ENCODE results near the gene LHX4.

LHX4 gene

DNA sequence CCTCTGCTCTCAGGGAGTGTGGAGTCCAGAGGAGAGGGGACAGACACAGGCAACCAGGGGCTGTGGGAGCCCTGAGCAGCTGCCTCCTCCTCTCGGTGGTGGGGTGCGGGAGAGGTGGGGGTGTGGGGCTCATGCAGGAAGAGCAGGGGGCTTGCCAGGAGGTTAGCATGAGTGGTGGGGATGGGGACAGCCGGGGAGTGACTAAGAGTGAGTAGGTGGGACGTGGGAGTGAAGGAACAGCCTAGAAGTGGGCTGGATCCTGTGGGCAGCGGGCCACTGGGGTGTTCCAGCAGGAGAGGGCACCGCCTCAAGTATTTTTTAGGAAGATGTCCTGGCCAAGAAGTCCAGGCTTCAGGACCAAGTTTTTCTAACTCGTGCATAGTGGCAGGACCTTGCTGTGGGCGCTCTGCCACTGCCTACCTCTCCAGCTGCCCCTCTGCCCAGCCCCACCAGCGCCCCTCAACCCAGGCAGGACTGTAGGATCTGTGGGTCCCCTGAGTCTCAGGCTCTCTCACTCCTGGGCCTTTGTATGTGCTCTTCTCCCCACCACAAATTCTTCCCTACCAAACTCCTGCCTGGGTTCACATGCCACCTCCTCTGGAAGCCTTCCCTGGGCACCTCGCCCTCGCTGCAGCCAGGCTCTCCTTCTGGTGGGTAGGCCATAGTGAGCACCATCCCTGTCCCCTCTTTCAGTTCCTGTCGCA is 18.8 kb upstream of the LHX4 start:
- no peak for TF ChIP-seq ESRRG (CRISPR knock-in tag; IDR thresholded peaks at IDR 0.05)
- TF ChIP-seq CREB5 (CRISPR knock-in tag; IDR thresholded peaks at IDR 0.05; ENCODE audit: low read depth), result no peak
- TF ChIP-seq ZFP30 (CRISPR knock-in tag; IDR thresholded peaks at IDR 0.05), result no peak
- no peak for TF ChIP-seq RARB (CRISPR knock-in tag; IDR thresholded peaks at IDR 0.05)
- TF ChIP-seq, protein P1, sequence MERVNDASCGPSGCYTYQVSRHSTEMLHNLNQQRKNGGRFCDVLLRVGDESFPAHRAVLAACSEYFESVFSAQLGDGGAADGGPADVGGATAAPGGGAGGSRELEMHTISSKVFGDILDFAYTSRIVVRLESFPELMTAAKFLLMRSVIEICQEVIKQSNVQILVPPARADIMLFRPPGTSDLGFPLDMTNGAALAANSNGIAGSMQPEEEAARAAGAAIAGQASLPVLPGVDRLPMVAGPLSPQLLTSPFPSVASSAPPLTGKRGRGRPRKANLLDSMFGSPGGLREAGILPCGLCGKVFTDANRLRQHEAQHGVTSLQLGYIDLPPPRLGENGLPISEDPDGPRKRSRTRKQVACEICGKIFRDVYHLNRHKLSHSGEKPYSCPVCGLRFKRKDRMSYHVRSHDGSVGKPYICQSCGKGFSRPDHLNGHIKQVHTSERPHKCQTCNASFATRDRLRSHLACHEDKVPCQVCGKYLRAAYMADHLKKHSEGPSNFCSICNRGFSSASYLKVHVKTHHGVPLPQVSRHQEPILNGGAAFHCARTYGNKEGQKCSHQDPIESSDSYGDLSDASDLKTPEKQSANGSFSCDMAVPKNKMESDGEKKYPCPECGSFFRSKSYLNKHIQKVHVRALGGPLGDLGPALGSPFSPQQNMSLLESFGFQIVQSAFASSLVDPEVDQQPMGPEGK (CRISPR knock-in tag; IDR thresholded peaks at IDR 0.05; ENCODE audit: borderline replicate concordance), result no peak
- TF ChIP-seq ISL1 (CRISPR knock-in tag; IDR thresholded peaks at IDR 0.05), result no peak
- no peak for TF ChIP-seq OSR1 (CRISPR knock-in tag; IDR thresholded peaks at IDR 0.05)
- no peak for ATAC-seq

DNA sequence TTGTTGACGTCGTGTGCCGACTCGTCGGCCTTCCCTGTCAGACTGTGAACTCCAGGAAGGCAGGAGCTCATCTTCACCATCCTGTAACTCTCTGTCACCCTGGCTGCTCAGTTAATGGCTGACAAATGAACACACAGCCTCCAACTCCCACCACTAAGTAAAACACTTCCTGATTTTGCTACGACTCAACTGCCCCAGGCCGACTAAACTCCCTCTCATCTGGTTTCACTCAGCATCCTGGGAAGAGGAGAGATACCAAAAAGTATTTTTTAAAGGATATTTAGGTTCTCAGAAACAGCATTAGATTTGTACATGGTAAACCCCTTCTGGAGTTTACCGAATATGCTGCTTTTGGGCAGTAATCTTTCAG is 18.2 kb upstream of the LHX4 start:
- TF ChIP-seq OSR1 (CRISPR knock-in tag; IDR thresholded peaks at IDR 0.05) (no peak), TOX (CRISPR knock-in tag; IDR thresholded peaks at IDR 0.05; ENCODE audit: borderline replicate concordance) (no peak), CREB5 (CRISPR knock-in tag; IDR thresholded peaks at IDR 0.05; ENCODE audit: low read depth) (no peak), GLIS3 (CRISPR knock-in tag; IDR thresholded peaks at IDR 0.05) (no peak), PPARA (CRISPR knock-in tag; IDR thresholded peaks at IDR 0.05; ENCODE audit: borderline replicate concordance) (no peak)
- TF ChIP-seq, protein P2, sequence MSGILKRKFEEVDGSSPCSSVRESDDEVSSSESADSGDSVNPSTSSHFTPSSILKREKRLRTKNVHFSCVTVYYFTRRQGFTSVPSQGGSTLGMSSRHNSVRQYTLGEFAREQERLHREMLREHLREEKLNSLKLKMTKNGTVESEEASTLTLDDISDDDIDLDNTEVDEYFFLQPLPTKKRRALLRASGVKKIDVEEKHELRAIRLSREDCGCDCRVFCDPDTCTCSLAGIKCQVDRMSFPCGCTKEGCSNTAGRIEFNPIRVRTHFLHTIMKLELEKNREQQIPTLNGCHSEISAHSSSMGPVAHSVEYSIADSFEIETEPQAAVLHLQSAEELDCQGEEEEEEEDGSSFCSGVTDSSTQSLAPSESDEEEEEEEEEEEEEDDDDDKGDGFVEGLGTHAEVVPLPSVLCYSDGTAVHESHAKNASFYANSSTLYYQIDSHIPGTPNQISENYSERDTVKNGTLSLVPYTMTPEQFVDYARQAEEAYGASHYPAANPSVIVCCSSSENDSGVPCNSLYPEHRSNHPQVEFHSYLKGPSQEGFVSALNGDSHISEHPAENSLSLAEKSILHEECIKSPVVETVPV (CRISPR knock-in tag; IDR thresholded peaks at IDR 0.05), result no peak

GRCh38 chr1:180213401-180214170 is 16.5 kb upstream of the LHX4 start:
- ATAC-seq, result no peak
- TF ChIP-seq ZC3H10 (CRISPR knock-in tag; IDR thresholded peaks at IDR 0.05), result no peak
- TF ChIP-seq ZNF70 (CRISPR knock-in tag; IDR thresholded peaks at IDR 0.05), result no peak

More for the DNA sequence above, 18.2 kb upstream of the LHX4 start:
- ATAC-seq, result no peak

- ATAC-seq, result no peak
- TF ChIP-seq, protein P1 (CRISPR knock-in tag; IDR thresholded peaks at IDR 0.05; ENCODE audit: borderline replicate concordance), result no peak
- TF ChIP-seq ZC3H10 (CRISPR knock-in tag; IDR thresholded peaks at IDR 0.05), result no peak
- no peak for TF ChIP-seq TOX (CRISPR knock-in tag; IDR thresholded peaks at IDR 0.05; ENCODE audit: borderline replicate concordance)
- TF ChIP-seq, protein P2 (CRISPR knock-in tag; IDR thresholded peaks at IDR 0.05), result no peak
- TF ChIP-seq CSDC2 (CRISPR knock-in tag; IDR thresholded peaks at IDR 0.05), result no peak
- no peak for TF ChIP-seq CREB5 (CRISPR knock-in tag; IDR thresholded peaks at IDR 0.05; ENCODE audit: low read depth)
- no peak for TF ChIP-seq POU6F1 (CRISPR knock-in tag; IDR thresholded peaks at IDR 0.05; ENCODE audit: borderline replicate concordance, low read depth)
- TF ChIP-seq ZNF70 (CRISPR knock-in tag; IDR thresholded peaks at IDR 0.05), result no peak
- no peak for TF ChIP-seq SNAI2 (CRISPR knock-in tag; IDR thresholded peaks at IDR 0.05)
- no peak for TF ChIP-seq ISL1 (CRISPR knock-in tag; IDR thresholded peaks at IDR 0.05)
- no peak for TF ChIP-seq RARB (CRISPR knock-in tag; IDR thresholded peaks at IDR 0.05)
- no peak for TF ChIP-seq GLIS3 (CRISPR knock-in tag; IDR thresholded peaks at IDR 0.05)
- no peak for TF ChIP-seq BACH2 (CRISPR knock-in tag; IDR thresholded peaks at IDR 0.05; ENCODE audit: borderline replicate concordance)
These were observed 14.0 kb upstream of the LHX4 start for GRCh38 chr1:180215856-180216625.
